DMS153 treated with DMSO at 0.1 percent for 48 hours (cell line): Measurements from ENCODE around the gene IGF2BP2.
"Not testable (repeated sequence)": the region's sequence is repeated elsewhere in the genome, so short reads cannot be mapped to it uniquely, and the experiment has no call there.

Experiments used
- DNase-seq: peaks from one replicate; lab custom pipeline; 2025; ENCODE audit not compliant: unreplicated experiment; lab: John Stamatoyannopoulos, UW

IGF2BP2 gene

DNA sequence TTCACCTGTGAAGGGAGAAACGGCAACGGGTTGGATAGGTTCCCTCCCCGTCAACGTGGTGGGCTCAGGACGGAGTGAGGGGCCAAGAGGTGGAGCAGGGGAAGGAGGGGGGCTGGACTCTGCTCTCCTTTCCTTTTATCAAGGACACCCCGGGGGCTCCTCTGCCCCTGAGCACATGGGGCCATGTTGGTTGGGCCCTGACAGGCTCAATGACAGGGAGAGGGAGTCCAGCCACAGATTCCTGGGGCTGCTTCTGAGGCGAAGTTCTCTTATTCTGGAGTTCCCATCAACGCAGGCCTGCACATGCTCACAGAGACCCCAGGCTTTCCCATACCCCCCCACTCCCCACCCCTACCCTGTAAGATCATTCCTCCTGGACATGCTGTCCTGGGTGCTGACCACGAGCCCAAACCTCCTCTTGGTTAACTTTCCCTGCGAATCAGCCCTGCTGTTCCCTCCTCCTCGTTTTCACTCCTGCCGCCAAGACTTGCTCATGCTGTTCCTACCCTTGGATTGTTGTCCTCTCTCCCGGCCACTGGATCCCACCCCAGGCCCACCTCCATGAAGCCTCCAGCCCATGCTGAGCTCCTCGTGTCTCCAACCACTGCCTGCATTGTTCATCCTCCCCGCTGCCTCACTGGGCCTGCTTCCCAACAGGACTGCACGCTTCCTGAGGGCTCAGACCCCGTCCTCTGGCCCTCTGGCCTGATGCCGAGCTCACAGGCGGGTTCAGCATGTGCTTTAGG lies 177.5 kb downstream of the IGF2BP2 start:
- DNase-seq = no peak

DNA sequence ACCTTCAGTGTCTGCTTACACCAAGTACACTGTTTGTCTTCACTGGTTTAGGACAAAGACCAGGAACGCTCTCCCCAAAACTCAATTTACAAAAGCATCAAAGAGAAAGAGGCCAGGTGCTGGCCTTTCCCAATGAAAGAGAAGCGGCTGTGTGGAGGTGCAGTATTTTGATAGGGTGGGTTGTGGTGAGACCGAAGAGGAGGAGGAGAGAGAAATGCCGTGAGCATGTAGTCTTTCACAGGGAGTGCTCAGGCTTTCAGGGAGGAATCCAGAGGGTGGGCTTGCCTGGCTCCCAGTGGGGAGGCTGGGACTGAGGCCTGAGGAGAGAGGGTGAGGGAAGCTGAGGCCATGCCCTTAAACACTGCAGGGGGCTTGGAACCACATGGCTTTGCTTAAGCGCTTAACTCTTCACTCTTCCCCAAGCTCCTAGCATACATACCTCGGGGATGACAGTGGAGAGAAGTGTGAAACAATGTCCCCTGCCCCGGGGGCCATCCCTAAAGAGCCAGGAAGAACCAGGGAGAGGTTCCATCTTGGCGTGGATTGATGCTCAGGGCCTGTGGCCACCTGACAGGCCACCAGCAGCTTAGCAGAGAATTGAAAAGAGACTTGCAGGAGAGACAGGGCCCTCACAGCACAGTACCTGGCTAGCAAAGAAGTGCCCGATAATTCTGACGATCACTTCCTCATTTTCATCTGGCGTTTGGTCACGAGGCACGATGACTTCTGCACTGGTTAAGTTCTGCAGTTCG lies 178.3 kb downstream of the IGF2BP2 start:
- no peak for DNase-seq

DNA sequence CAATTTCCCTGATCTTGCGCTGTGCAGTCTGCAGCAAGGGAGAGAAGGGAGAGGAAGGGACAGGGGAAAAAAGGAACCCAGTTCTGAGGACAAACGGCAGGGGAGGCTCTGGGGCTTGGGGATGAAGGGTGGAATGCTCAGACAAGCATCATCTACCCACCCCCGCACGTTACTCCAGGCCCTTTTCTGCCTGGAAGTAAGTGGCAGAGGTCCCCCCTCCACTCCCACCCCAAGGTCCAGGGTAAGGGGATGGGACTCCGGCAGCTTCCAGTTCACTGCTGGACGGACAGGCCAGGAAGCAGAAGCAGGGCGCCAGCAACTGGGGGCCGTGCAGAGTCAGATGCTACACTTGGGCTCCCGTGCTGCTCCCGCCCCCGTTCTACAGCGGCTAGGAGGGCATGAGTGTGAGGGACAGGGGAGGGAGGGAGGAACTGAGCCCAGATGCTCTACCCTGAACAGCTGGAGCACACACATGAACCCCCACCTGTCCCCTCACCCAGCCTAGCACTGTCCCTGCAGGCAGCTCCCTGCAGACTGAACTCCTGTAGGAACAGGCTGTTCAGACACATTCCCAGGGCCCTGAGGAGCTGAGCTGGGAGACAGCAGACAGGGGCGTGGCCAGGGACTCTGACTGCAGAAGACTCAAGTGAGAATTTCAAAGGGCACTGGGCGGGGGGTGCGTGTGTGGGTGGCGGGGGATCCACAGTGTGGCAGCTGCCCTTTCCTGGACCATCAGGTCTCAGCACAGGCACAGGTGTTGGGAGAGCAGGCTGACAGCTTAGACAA lies 179.1 kb downstream of the IGF2BP2 start:
- DNase-seq = peak; percentile 15

DNA sequence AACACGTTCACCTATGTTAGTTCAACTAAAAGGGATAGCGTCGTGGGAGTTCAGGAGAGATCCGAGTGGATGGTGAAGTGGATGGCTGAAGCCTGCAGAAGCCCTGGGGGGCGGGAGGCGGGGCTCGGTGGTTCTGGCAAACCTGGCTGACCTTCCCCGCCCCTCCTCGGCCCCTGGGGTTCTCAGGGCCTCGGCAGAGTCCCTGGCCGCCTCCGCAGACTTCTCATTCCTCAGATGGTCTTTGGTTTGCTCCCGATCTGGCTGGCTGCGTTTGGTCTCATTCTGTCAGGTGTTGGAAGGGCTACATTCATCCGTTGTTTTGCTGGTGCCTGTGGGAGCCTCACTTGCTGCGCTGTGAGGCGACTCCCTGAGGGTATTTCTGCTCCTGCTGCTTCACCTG lies 179.7 kb downstream of the IGF2BP2 start:
- not testable (repeated sequence) for DNase-seq

DNA sequence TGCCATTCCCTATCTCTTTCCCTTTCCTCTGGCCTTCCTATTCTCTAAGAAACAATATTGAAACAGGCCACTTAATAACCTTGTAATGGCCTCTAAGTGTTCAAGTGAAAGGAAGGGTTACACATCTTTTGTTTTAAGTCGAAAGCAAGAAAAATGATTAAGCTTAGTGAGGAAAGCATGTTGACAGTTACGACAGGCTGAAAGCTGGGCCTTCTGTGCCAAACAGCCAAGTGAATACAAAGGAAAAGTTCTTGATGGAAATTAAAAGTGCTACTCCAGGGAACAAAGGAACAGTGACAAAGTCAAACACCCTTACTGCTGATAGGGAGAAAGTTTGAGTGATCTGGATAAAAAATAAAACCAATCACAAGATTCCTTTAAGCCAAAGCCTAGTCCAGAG lies 184.5 kb downstream of the IGF2BP2 start:
- no peak for DNase-seq

DNA sequence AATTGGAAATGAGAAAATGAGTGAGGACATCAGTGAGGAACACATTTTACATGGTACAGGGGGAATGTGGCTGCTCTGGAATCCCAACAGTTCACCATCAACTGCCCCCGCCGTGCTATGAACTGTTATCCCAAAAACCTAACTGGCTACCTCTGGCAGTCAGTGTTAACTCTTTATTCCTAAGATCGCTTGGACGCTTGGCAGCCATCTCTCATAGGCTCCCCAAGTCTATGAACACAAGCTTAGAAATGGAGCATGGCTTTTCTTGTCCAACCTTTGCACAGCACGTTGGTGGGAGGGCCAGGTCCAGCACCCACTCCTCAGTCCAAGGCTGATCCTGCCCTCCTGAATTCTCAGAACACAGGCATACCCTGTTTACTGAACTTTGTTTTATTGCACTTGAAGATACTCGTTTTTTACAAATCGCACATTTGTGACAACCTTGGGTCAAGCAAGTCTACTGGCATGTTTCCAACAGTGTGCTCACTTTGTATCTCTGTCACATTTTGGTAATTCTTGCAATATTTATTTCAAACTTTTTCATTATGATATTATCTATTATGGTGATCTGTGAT lies 185.1 kb downstream of the IGF2BP2 start:
- no peak for DNase-seq

DNA sequence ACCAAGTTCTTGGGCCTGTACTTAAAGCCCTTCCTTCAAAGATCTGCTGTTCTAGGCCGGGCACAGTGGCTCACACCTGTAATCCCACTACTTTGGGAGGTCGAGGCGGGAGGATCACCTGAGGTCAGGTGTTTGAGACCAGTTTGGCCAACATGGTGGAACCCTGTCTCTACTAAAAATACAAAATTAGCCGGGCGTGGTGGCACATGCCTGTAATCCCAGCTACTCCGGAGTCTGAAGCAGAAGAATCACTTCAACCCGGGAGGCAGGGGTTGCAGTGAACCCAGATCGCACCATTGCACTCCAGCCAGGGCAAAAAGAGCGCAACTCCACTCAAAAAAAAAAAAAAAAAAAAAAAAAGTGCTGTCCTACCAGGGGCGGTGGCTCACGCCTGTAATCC lies 186.2 kb downstream of the IGF2BP2 start:
- DNase-seq = not testable (repeated sequence)

DNA sequence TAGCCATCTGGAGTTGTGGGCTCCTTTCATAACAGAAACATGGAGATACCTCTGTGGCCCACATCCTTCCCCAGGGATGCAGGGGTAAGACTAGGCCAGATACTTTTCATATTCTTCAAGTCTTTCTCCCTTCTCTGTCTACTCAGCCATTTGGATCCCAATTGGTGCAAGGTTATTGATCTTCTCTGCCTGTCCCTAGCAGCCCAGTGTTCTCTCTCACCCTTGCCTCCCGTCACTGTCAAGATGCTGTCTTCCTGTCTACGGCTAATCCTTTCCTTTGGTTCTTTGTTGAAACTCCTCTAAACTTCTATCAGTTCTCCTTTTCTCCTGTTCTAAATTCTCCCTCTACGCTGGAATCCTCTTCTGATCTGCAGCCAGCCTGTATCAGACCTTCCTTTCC lies 187.5 kb downstream of the IGF2BP2 start:
- DNase-seq = no peak

DNA sequence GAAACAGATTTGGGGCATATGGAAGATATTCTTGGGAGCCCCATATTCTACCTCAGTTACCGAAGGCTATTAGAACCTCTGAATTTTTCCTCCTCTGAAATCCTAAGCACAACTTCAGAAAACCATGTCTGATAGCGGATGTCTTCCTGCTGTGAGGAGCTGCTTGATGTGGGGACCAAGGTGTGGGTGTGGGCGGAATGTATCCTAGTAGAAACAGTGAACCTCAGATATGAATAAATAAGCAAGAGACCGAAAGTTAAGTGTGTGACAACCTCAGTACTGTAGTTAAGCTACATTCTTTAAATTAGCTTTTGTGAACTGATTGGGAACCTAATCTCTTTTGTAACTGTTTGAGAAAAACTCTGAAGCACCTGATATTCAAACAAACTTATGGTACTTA lies 191.8 kb downstream of the IGF2BP2 start:
- no peak for DNase-seq

DNA sequence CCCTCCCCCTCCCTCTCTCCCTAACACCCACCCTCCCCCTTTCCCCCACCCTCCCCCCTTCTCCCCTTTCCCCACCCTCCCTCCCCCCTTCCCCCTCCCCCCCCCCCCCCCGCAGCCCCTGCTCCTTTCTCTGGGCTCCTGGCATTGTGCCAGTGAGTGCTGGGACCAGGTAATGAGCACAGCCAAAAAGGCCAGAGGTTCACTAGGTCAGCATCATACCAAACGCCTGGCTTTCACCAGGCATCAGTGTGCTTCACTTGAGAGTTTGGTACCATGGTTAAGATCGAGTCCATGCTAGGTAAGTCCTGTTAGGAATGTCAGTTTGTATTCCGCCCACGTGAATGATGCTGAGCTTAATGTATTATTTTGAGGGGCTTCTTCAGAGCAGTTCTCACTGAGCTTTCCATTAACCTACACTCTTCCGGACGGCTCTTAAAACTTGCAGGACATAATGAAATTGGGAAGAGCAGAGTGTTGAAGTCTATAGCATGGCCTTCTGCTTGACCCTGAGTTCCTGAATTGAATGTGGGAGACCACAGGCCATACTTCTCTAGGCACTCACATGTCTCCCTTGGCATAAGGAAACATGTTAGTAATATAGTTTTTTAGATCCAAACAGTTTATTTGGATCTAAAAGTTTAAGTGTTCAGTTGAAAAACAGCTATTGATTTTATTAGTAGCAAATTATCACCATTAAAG lies 193.2 kb downstream of the IGF2BP2 start:
- DNase-seq = no peak

DNA sequence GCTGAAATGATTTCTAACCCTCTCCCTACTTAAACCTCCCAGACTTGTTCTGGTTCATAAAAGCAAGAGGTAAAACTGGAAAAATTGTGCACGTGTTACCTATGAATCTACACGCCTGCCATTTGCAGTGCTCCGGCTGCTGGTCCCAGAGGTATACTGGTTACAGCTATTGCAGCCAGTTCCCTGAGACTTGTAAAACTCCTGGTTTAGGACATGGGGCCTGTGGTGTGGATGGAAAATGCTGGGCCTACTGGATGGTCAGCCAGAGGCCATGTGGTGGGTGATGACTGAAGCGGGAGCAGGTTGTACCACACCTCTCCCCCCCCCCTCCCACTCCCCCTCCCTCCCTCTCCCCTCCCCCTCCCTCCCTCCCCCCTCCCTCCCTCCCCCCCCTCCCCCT lies 193.7 kb downstream of the IGF2BP2 start:
- DNase-seq = no peak

DNA sequence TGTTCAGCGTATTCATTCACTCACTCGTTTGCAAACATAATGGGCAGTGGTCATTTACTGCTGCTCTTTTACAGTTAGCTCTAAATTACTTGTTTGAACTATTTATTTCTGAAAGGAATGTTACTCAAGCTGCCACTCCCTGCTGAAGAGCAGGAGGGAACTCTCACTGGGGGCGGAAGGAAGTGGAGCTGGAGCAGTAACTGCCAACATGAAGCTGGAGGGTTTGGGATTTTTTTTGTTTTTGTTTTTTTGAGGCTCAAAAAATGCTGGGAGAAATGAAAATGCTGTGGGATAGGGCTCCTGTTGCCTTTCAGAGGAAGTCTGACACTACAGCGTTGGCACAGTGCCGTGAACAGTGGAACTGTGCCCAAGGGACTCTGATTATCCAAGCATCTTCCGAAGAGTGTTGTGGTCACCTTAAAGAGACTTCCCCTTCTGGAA lies 194.6 kb downstream of the IGF2BP2 start:
- no peak for DNase-seq

DNA sequence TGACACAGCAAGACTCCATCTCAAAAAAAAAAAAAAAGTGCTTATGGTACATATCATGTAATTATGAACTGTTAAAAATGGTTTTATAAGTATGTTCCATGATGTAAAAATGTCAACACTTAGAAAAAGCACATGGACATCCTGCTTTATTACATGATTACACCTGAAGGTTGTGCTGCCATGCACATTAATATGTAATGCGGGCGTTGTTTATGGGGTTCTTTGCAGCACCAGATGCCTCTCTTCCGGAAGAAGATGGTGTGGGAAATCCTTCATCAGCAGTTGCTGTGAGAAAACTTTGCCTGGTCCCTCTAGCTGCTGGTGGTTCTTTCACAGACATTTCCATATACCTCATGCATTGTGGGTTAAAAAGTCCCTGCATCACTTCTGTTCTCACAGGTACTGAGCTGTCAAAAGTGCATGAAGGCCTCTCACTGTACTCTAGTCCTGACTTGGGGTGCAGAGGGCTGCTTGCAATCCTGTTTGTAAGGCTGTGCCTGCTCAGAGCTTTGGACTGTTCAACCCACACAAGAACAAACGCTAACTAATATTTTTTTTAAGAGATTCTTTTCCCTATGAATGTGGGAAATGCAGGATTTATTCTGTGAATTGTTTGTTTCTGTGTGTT lies 195.2 kb downstream of the IGF2BP2 start:
- DNase-seq = no peak

DNA sequence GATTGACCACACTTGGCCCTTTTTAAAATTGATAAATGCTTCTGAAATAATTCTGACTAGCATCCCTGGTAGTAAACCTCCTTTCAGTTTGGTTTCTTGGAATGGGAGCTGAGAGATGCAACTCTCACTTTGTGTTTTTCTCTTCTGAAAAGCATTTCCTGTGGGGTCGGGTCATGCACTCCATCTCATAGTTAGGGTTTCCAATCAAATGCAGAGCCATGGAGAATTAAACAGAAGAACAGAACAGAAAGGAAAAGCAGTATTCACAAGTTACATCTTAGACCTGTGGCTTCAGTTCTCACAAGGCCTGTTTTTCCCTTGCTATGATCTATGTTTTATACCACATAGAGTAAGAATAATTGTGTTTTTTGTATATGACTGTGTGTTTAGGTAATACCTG lies 199.1 kb downstream of the IGF2BP2 start:
- DNase-seq = no peak

DNA sequence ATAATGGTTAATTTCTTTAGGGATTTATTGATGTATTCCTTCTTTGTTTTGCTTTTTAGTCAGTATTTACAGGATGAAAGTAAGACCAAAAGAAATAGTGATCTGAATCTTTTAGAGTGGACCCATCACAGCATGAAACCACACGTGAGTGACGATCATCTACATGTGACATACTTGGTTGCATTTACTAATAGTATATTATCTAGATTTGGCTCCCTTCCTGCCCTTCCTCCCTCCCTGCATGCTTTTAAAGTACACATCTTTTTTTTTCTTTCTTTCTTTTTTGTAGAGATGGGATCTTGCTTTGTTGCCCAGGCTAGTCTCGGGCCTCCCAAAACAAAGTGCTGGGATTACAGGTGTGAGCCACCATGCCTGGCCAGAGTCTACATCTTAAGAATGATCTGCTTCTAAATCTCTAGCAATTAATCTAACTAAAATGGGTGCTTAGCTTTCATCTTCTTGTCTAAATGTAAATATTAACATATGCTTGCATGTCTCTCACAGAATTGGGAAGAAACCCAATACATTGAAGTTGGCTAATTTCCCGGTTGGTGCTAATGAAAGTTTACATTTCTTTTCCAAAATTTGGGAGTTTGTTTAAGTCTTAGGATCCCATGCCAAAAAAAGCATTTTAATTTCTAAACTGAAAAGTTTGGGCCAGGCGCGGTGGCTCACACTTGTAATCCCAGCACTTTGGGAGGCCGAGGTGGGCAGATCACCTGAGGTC lies 200.7 kb downstream of the IGF2BP2 start:
- DNase-seq = no peak

DNA sequence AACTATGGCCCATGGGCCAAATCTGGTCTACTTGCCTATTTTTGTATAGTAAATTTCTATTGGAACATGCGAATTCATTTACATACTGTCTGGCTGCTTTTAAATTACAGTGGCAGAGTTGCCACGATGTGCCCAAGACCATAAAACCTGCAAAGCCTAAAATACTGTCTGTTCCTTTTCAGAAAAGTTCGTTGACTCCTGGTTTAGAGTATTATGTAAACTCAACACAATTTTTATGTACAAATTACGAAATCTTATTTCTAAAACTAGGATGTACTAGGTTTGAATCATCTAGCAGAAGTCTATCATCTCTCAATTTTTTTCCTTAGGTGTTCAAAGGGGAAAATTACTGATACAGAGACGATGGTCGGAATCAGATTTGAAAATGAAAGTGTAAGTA lies 211.8 kb downstream of the IGF2BP2 start:
- no peak for DNase-seq

DNA sequence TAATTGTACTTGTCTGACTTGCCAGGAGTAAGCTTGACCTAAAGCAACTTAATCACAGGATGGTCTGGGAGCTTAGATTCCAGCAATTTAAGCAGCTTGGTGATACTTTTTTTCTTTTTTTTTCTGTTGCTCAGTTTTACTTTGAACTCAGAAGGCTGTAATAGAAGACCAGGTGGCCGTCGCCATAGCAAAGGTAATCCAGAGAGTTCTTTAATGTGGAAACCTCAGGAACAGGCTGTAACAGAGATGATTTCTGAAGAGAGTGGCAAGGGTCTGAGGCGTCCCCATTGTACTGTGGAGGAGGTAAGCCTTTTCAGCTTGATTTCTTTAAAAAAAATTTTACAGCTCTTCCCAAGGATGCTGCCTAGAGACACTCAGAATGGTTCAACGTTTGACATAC lies 218.6 kb downstream of the IGF2BP2 start:
- DNase-seq = no peak

DNA sequence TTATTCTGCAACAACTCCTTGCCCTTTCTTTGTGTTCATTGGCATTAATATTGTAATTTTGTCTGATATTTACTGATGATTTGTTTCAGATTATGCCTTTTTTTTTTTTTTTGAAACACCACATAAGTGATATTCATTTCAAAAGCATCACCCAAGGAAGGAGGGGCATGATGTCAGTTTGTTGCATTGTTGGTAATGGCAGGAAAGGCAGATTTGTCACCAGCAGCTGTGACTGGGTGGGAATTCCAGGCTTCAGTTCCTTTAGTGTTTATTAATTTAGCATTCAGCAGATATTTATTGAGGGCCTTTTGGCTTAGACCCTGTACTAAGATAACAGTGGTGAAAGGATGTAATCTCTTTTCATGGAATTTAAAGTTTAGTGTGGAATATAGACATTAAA lies 219.3 kb downstream of the IGF2BP2 start:
- DNase-seq = no peak

DNA sequence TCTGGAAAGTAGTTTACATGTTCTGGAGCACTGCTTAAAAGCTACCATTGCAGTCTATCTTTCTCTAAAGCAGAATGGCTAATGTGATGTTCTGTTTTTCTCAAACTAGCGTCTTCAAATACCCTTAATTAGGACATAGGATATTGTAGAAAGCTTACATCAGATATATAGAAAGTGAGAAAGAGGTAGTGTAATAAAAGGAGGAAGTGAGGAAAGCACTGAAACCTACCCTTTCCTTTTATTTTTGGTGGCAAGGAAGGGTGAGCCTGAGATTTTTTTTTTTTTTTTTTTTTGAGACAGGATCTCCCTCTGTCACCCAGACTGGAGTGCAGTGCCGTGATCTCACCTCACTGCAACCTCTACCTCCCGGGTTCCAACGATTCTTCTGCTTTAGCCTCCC lies 229.3 kb downstream of the IGF2BP2 start:
- DNase-seq = no peak

DNA sequence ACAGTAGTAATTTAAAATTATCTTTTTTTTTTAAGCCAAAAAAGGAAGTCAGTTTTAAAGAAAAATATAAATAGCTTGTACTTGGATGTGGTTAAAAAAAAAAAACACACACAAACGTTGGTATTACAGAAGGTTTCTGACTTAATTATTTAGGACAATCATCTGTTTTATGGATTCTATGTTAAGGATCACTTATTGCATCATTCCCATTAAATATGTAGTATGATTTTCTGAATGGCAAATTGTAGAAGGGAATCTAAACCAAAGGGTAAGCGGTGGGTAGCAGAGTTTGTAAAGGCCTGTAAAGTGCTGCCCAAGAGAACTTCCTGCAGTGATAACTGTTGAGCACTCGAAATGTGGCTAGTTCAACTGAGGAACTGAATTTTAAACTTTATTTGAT lies 230.8 kb downstream of the IGF2BP2 start:
- no peak for DNase-seq
